Osteocyte (in vitro differentiated cells): ENCODE measurements around the gene CCSER2. TPM values are rescaled to one million over a fixed set of nuclear protein-coding genes. Genes with fewer than 3 reads are reported as not detected.
"Not testable (repeated sequence)": the region's sequence is repeated elsewhere in the genome, so short reads cannot be mapped to it uniquely, and the experiment has no call there.

Experiments
- DNase-seq: peaks from one replicate; pipeline ENCODE4 v3.0.0; 2021; ENCODE audit warnings: mixed read lengths; ENCODE audit not compliant: unreplicated experiment; ENCODE audit errors: extremely low spot score
- H3K27ac Mint-ChIP-seq: one replicate; pipeline ENCODE4 v1.8.0; 2021; ENCODE audit warnings: mild to moderate bottlenecking, mixed read lengths; ENCODE audit not compliant: unreplicated experiment
- H3K27me3 Mint-ChIP-seq: one replicate; pipeline ENCODE4 v1.8.0; 2021; ENCODE audit warnings: mixed read lengths; ENCODE audit not compliant: unreplicated experiment
- H3K36me3 Mint-ChIP-seq: one replicate; pipeline ENCODE4 v1.8.0; 2021; ENCODE audit warnings: mixed read lengths; ENCODE audit not compliant: unreplicated experiment
- H3K4me1 Mint-ChIP-seq: one replicate; pipeline ENCODE4 v1.8.0; 2021; ENCODE audit warnings: mixed read lengths; ENCODE audit not compliant: unreplicated experiment
- H3K4me3 Mint-ChIP-seq: one replicate; pipeline ENCODE4 v1.8.0; 2021; ENCODE audit warnings: mild to moderate bottlenecking, moderate library complexity, mixed read lengths; ENCODE audit not compliant: unreplicated experiment
- H3K9me3 Mint-ChIP-seq: one replicate; pipeline ENCODE4 v1.8.0; 2021; ENCODE audit warnings: mixed read lengths; ENCODE audit not compliant: unreplicated experiment
- CTCF ChIP-seq: fragments of 200-600 bp; sonication (generic); IDR thresholded peaks from 2 replicates; pipeline ENCODE4 v1.5.0; 2021; ENCODE audit warnings: antibody characterized with exemption, mild to moderate bottlenecking, moderate library complexity
- total RNA-seq: library from RNA; stranded (reverse); gene quantifications from 2 replicates; pipeline ENCODE4 v1.2.1, GENCODE V29; 2021

CCSER2 gene
- total RNA-seq, 1 donor from 2014 or later: 70.3 TPM

GRCh38 chr10:84405662-84406061, 77.3 kb downstream of the CCSER2 start:
- no peak for DNase-seq
- H3K36me3 Mint-ChIP-seq: peaks cover 18% of the 10 kb centered on the region
- no peak overlapping the region for H3K27ac Mint-ChIP-seq
- H3K4me1 Mint-ChIP-seq: peaks cover 15% of the 10 kb centered on the region
- TF ChIP-seq CTCF: no peak
- H3K27me3 Mint-ChIP-seq: no peaks in the 10 kb centered on the region
- peaks cover 4% of the 10 kb centered on the region for H3K9me3 Mint-ChIP-seq
- H3K4me3 Mint-ChIP-seq: no peak overlapping the region

- Mint-ChIP-seq H3K9me3 (peaks cover 13% of the 10 kb centered on the region), H3K4me3 (no peak overlapping the region), H3K4me1 (peaks cover 11% of the 10 kb centered on the region), H3K27me3 (no peaks in the 10 kb centered on the region), H3K27ac (peak overlapping the region; percentile 20), H3K36me3 (peaks cover 24% of the 10 kb centered on the region)
- DNase-seq: no peak
- TF ChIP-seq CTCF: no peak
Measured at GRCh38 chr10:84406561-84406960, 78.2 kb downstream of the CCSER2 start.

- Mint-ChIP-seq H3K27me3 (no peaks in the 10 kb centered on the region), H3K4me1 (peaks cover 6% of the 10 kb centered on the region), H3K4me3 (no peak overlapping the region), H3K9me3 (peaks cover 23% of the 10 kb centered on the region), H3K36me3 (peaks cover 29% of the 10 kb centered on the region), H3K27ac (no peak overlapping the region)
- no peak for TF ChIP-seq CTCF
- DNase-seq: no peak
Measured at GRCh38 chr10:84407388-84408049, 79.1 kb downstream of the CCSER2 start.

- no peak for DNase-seq
- no peaks in the 10 kb centered on the region for H3K27me3 Mint-ChIP-seq
- no peak for TF ChIP-seq CTCF
- H3K4me1 Mint-ChIP-seq: no peaks in the 10 kb centered on the region
- no peak overlapping the region for H3K4me3 Mint-ChIP-seq
- H3K36me3 Mint-ChIP-seq: peaks cover 56% of the 10 kb centered on the region
- H3K9me3 Mint-ChIP-seq: peaks cover 46% of the 10 kb centered on the region
- H3K27ac Mint-ChIP-seq: no peak overlapping the region
Measured at GRCh38 chr10:84412482-84412881, 84.1 kb downstream of the CCSER2 start.

- Mint-ChIP-seq H3K36me3 (peaks cover 52% of the 10 kb centered on the region), H3K9me3 (peaks cover 46% of the 10 kb centered on the region)
- H3K27me3 Mint-ChIP-seq, H3K4me1 Mint-ChIP-seq, H3K27ac Mint-ChIP-seq, H3K4me3 Mint-ChIP-seq, DNase-seq: not testable (repeated sequence)
Measured at GRCh38 chr10:84414110-84414509, 85.7 kb downstream of the CCSER2 start.
